Ectodermal cell (in vitro differentiated cells): ENCODE measurements around the gene EEF1G.

ENCODE experiments used
- H3K27ac ChIP-seq: 2 replicates; pipeline ENCODE4 v1.7.0; 2013; ENCODE audit warnings: mild to moderate bottlenecking, low read depth, low read length; ENCODE audit not compliant: insufficient read depth, poor library complexity, severe bottlenecking
- H3K27me3 ChIP-seq: 2 replicates; pipeline ENCODE4 v1.7.0; 2013; ENCODE audit warnings: mild to moderate bottlenecking, low read length; ENCODE audit not compliant: insufficient read depth, control insufficient read depth, poor library complexity, severe bottlenecking
- H3K36me3 ChIP-seq: one replicate; pipeline ENCODE4 v1.7.0; 2013; ENCODE audit warnings: low read length; ENCODE audit not compliant: control insufficient read depth, insufficient read depth
- H3K4me1 ChIP-seq: one replicate; pipeline ENCODE4 v1.7.0; 2013; ENCODE audit warnings: low read length; ENCODE audit not compliant: control insufficient read depth, insufficient read depth
- H3K4me3 ChIP-seq: 2 replicates; pipeline ENCODE4 v1.7.0; 2013; ENCODE audit warnings: low read depth, low read length, control low read depth; ENCODE audit not compliant: insufficient read depth
- H3K9me3 ChIP-seq: 2 replicates; pipeline ENCODE4 v1.7.0; 2013; ENCODE audit warnings: mild to moderate bottlenecking, low read length, moderate library complexity; ENCODE audit not compliant: control insufficient read depth
- WGBS, 2 experiments: methylation state at CpG; one replicate each; pipeline ENCODE4 v1.1.7; 2013; ENCODE audit warnings: missing lambda C conversion rate in 2 of 2; 5-methylcytosine and 5-hydroxymethylcytosine counted together

Gene EEF1G

DNA sequence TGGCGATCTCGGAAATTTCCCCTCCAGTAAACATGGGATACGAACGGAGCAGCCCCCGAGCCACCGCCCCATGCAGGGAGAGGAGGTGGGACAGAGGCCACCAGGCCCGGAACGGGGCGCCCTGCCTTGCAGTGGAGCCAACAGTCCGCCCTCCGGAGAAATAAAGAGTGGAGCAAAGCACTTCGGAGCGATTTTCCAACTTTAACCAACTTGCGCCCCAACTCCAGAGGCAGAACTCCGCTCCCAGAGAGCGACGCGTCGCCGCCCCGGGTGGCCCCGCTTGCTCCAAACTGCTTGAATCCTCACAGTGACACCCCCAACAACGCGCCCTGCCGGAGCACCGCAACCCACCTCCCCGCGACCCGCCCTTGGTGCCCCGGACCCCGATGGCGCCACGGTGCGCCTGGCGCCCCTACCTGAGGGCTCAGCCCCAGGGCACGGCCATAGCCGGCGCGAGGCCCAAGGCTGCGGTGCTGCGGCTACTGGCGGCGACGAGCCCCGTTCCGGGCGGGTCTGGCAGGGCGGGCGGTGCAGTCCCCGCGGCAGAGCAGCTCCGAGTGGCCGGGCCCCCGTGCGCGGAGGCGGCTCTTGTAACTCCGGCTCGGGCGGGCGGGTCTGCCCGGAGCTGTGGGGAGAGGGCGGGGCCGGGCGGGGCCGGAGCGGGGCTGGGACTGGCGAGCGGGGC is 27.3 kb downstream of the EEF1G start, which contains the start of gene AHNAK:
Gene AHNAK (minus strand): TSS at position 563 of the 685 bp plus-strand sequence. CDS start 10,708 bp downstream, outside the sequence.
- H3K4me1 ChIP-seq, result peaks cover 44% of the 10 kb centered on the region
- 0% methylated on average over 69 of the region's 69 CpGs for WGBS, 2 experiments

DNA sequence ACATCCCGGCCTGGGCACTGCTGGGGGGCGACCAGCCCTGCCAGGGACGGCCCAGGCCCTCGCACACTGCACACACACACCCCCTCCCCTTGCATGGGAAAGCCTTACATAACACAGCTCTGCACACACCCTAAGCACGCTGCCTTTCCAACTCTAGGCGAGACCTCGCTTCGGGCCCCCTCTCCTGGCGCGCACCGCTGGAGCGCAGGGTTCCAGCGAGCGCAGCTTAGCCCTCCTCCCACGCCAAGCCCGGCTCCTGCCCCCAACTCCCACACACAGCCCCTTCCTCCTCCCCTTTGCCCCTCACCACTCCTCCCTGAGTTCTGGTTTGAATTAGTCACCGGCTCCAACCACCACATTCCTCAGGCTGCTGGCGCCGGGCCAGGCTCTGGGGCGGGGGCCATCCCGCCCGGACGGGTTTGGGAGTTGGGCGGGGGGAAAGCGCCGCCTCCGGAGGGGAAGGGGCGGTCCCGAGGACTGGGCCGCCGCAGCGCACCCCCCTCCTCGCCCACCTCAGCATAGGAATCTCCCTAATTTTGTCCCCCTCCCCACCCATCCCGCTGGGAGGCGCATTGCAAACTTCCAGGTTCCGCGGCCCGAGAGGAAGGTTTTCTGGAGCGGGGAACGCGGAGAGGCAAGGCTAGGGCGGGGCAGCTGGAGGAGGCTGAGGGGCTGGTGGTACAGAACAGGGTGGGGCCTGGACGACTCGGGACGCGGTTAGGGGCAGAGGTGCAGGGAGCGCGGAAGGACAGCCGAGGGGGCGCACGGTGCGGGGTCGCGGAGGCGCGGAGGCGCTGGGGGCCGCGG is 28.1 kb downstream of the EEF1G start:
- peaks cover 51% of the 10 kb centered on the region for H3K4me1 ChIP-seq
- peaks cover 59% of the 10 kb centered on the region for H3K27me3 ChIP-seq
- 0% methylated on average over 58 to 59 of the region's 59 CpGs for WGBS, 2 experiments
- no peaks in the 10 kb centered on the region for H3K9me3 ChIP-seq
- H3K36me3 ChIP-seq, result no peaks in the 10 kb centered on the region
- H3K27ac ChIP-seq, result peak overlapping the region; percentile 16
- H3K4me3 ChIP-seq, result peak overlapping the region; percentile 83

More for the DNA sequence above, 27.3 kb downstream of the EEF1G start, which contains the start of gene AHNAK:
- Histone ChIP-seq H3K9me3 (no peaks in the 10 kb centered on the region), H3K4me3 (peak within 1 kb of the TSS; percentile 83), H3K27ac (peak within 1 kb of the TSS; percentile 26), H3K27me3 (peaks cover 59% of the 10 kb centered on the region), H3K36me3 (no peaks in the 10 kb centered on the region)

DNA sequence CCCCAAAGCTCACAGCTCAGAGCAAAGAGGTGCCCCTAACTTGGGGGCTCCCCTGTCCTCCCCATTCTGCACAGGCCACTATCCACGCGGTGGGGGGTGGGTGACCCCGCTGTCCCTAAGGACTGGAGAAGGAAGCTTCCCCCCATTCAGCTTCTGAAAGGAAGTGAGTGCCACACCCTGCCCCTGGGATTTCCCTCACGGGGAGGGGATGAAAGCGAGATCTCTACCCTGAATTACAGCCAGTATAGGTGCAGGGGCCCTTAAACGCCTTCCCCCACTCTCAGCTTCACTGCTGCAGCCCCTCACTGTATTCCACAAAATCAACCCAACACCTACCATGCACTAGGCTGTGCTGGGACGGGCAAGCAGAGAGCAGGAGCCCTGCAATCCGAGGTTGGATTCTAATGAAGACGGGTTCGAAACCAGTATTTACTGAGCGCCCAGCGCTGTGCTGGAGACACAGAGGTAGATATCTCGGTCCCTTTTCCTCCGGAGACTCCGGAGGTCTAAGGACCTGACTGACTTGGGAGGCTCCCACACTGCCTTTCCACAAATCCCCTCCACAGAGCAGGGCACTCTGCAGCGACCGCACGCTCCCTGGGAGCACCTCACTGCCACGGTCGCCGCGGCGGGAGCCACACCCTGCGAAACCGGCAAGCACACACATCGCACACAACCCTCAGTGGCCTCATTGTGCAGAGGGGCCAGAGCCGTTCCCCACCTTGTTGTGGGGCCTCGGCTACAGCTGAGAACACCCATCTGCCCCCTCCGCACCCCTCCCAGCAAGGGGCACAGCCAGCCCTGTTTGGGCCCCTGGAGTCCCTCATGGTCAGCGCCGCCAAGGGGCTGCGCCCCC is 28.9 kb downstream of the EEF1G start:
- WGBS, 2 experiments, result 5 to 6% methylated on average over 32 of the region's 32 CpGs
- no peaks in the 10 kb centered on the region for H3K9me3 ChIP-seq
- peaks cover 53% of the 10 kb centered on the region for H3K4me1 ChIP-seq
- H3K4me3 ChIP-seq, result peak overlapping the region; percentile 83
- no peak overlapping the region for H3K27ac ChIP-seq
- H3K36me3 ChIP-seq, result no peaks in the 10 kb centered on the region
- H3K27me3 ChIP-seq, result peaks cover 59% of the 10 kb centered on the region

DNA sequence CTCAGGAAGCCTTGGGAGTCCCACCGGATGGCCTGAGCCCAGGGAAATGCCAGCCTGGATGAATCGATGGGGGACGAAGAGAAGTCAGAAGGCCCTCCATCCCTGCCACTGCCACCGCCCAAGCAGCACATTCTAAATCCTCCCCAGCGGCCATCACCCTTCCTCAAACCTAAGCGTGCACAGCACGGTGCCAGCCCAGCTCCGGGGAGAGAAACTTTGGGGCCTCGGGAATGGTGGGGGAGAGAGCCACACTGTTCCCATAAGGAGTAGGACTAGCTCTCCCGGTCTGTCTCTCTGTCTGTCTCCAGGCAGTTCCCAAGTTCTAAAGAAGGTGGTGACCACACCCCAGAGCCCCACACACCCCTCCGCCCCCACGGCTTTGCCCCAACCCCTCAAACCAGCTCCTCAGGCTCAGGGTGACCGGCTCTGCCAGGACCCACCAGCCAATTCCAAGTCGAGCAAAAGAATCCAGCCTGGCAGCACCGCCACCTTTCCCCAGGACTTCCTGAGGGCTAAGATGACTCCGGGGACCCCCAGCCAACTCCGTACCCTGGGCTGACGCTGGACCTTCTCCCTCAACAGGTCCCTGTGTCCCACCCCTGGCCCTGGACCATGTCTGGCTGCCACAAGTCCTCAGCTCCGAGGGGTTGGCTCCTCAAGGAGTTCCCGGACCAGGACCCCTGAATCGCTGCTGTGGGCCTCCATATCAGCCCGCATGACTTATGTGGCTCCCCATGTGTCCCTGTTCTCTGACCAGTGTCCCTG is 29.8 kb downstream of the EEF1G start:
- Histone ChIP-seq H3K27me3 (peaks cover 58% of the 10 kb centered on the region), H3K4me1 (peaks cover 52% of the 10 kb centered on the region), H3K27ac (no peak overlapping the region), H3K36me3 (no peaks in the 10 kb centered on the region), H3K9me3 (no peaks in the 10 kb centered on the region), H3K4me3 (peak overlapping the region; percentile 83)
- WGBS, 2 experiments, result 60 to 62% methylated on average over 22 of the region's 22 CpGs

DNA sequence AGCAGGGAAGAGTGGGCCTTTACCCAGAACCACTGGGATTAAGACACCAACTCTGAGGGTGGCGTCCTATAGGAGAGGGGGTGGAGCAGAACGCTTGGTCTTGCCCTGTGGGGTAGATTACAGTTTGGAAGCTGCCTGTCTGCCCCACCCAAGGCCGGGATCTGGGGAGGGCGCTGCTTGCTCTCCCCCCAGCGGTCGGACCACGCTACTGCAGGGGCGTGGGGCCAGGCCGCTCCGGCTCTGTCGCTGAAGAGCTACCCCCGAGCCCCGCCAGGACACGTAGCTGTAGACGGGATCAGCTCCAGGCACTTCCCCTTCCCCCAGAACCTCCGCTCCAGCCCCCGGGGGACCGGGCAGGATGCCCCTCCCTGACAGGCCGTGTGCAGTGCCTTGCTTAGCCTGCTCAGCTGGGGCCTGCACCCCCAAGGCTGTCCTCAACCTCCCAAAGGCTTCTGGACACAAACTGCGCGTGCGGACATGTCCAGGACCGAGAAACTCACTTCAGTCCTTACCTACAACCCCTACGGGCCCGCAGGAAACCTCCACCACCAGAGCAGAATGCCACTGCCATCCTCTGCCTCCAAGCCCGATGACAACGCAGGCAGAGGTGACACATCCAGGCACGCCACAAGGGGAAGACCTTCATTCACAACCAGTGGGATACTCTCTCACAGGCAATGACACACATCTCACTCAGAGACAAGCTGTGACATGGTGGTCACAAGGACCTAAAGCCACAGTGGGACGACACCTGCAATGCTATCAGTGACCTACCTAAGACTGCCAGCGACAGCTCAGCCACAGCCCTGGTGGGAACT is 30.7 kb downstream of the EEF1G start:
- Histone ChIP-seq H3K9me3 (no peaks in the 10 kb centered on the region), H3K27ac (no peak overlapping the region), H3K27me3 (peaks cover 49% of the 10 kb centered on the region), H3K4me1 (peaks cover 45% of the 10 kb centered on the region), H3K36me3 (no peaks in the 10 kb centered on the region), H3K4me3 (peak overlapping the region; percentile 19)
- WGBS, 2 experiments, result 17 to 19% methylated on average over 30 of the region's 30 CpGs

DNA sequence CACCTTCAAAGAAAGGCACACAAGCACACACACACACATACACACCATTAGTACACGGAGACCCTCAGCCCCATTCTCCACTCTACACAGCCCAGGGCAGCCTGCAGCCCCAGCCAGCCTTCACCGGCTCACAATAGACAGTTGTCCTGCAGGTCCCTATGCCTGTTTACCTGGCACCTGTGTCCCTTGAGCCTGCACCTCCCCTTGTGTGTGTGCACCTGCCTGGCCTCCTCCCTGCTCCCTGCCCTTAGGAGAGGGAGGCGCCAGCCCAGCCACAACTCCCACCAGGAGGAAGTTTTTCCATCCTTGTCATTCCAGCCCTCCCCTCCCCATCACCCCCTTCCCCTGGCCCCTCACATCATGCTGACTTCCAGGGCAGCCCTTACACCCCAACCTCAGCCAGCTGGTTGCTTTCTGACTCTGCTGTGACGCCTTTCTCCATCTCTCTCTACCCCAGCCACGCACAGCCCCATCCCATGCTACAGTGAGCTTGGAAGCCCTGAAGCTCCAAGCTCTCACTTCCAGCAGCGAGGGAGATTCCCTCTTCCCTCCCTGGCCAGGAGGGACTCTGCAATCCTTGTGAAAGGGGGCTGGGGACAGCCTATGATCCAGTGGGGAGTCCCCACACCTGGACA is 31.5 kb downstream of the EEF1G start:
- Histone ChIP-seq H3K27me3 (peaks cover 42% of the 10 kb centered on the region), H3K27ac (no peak overlapping the region), H3K4me1 (peaks cover 38% of the 10 kb centered on the region), H3K4me3 (peak overlapping the region; percentile 19), H3K9me3 (no peaks in the 10 kb centered on the region), H3K36me3 (no peaks in the 10 kb centered on the region)
- 61 to 62% methylated on average over 6 of the region's 6 CpGs for WGBS, 2 experiments

DNA sequence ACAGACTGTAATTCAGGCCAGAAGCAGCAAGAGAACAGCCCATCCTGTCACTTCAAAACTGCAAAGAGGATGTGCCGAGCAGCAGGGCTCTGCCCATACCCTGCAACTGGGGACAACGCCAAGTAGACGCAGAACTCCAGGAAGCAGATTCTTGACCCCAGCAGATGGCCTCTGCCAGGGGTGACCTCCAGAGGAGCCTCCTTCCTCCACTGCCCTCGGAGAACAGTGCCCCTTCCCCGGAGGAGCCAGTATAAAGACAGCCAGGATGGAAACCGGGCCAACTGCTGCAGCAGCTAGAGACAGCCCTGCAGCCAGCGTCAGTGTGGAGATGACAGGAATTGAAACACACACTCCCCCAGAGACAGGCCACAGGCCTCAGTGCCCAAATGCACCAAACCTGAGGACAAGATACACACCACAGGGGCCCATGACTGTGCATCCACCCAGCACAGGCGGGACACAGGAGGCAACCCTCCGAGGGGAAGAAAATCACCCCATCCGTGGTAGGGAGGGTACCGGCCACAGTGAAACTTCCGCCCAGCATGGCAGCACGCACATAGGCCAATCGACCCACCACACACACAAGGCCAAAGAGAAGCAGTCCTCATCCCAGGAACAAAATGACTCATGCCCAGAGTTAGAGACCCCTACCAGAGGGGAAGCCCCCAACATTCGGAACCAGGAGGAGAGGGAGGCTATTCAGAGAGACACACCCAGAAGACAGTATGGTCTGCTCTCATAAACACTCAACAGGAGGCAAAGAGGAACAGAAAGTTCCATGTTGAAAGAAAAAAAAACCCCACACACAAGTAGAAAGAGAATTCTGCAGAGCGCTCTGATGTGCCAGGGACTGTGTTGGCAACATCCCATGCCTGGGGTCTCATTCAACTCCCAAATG is 32.6 kb downstream of the EEF1G start:
- 88 to 91% methylated on average over 16 of the region's 16 CpGs for WGBS, 2 experiments
- no peak overlapping the region for H3K27ac ChIP-seq

DNA sequence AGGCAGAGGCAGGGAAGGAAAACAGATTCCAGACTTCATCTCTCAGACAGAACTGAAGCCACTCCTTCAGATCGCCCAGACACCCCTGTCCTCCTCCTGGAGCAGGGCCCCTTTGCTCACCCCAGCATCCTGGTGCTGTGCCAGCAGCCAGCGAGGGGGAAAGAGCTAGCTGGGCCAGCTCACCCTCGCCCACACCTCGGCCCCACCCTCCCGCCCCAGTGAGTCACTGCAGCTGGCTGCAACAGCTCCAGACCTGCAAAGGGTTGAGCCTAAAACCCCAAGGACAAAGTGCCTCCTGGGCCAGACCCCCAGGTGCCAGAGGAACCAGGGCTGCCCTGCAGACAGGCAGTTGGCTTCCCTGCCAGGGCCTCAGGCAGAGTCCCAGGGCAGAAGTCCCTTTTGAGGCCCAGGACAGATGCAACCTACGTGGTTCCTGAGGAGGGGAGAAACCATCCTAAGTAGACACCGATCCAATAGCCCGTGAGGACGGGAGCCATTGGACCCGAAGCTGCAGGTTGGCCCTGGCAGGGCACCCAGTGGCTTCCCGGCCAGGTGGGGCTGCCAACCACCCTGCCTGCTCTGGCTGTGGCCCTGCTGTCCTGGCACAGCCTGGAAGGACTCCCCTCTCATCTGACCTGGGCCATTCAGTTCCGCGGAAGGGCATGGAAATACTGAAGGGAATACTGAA is 34.3 kb downstream of the EEF1G start:
- 87 to 88% methylated on average over 13 of the region's 13 CpGs for whole genome bisulfite sequencing, 2 experiments
- no peak overlapping the region for H3K27ac ChIP-seq
- H3K36me3 ChIP-seq, result peaks cover 6% of the 10 kb centered on the region
- H3K27me3 ChIP-seq, result peaks cover 16% of the 10 kb centered on the region
- H3K9me3 ChIP-seq, result no peaks in the 10 kb centered on the region
- H3K4me1 ChIP-seq, result peaks cover 35% of the 10 kb centered on the region
- no peak overlapping the region for H3K4me3 ChIP-seq

More for the DNA sequence above, 32.6 kb downstream of the EEF1G start:
- H3K27me3 ChIP-seq, result peaks cover 33% of the 10 kb centered on the region
- H3K36me3 ChIP-seq, result no peaks in the 10 kb centered on the region
- H3K9me3 ChIP-seq, result no peaks in the 10 kb centered on the region
- no peak overlapping the region for H3K4me3 ChIP-seq
- peaks cover 35% of the 10 kb centered on the region for H3K4me1 ChIP-seq
